GM06990 (cell line): ENCODE data around the gene MAML2.

ENCODE experiments used
- DNase-seq: peaks from one replicate; pipeline ENCODE4 v3.0.0-alpha.2; 2011; ENCODE audit not compliant: insufficient read length; ENCODE audit errors: extremely low read depth
- H3K27me3 ChIP-seq: replicated peaks from 2 replicates; pipeline ENCODE4 v1.6.0; 2011; ENCODE audit warnings: low read length; ENCODE audit not compliant: control insufficient read depth, insufficient read depth
- H3K36me3 ChIP-seq: 2 replicates; pipeline ENCODE4 v1.5.1; 2011; ENCODE audit warnings: low read length; ENCODE audit not compliant: control insufficient read depth, insufficient read depth
- H3K4me3 ChIP-seq: replicated peaks from 2 replicates; pipeline ENCODE4 v1.5.1; 2011; ENCODE audit warnings: low read depth, mild to moderate bottlenecking, control low read depth, low read length
- CTCF ChIP-seq: IDR thresholded peaks from 2 replicates; pipeline ENCODE4 v1.5.1; 2011; ENCODE audit warnings: low read length, control low read depth, mild to moderate bottlenecking, inconsistent platforms; ENCODE audit not compliant: insufficient read depth, poor library complexity, severe bottlenecking

Gene MAML2

GRCh38 chr11:96294289-96294688 is 48.7 kb downstream of the MAML2 start:
- H3K4me3 ChIP-seq: no peak overlapping the region
- no peaks in the 10 kb centered on the region for H3K27me3 ChIP-seq
- TF ChIP-seq CTCF: no peak
- no peaks in the 10 kb centered on the region for H3K36me3 ChIP-seq
- no peak for DNase-seq

- Histone ChIP-seq H3K4me3 (no peak overlapping the region), H3K36me3 (no peaks in the 10 kb centered on the region), H3K27me3 (no peaks in the 10 kb centered on the region)
- peak; percentile 26 for DNase-seq
- no peak for TF ChIP-seq CTCF
Measured at GRCh38 chr11:96293598-96294021, 49.4 kb downstream of the MAML2 start.

- TF ChIP-seq CTCF: no peak
Measured at GRCh38 chr11:96293109-96293508, 49.9 kb downstream of the MAML2 start.

GRCh38 chr11:96292291-96293010 is 50.5 kb downstream of the MAML2 start:
- no peak for DNase-seq
- no peaks in the 10 kb centered on the region for H3K27me3 ChIP-seq
- TF ChIP-seq CTCF: no peak
- no peak overlapping the region for H3K4me3 ChIP-seq
- H3K36me3 ChIP-seq: no peaks in the 10 kb centered on the region

More at GRCh38 chr11:96293109-96293508, 49.9 kb downstream of the MAML2 start:
- Histone ChIP-seq H3K36me3 (no peaks in the 10 kb centered on the region), H3K27me3 (no peaks in the 10 kb centered on the region), H3K4me3 (no peak overlapping the region)
- no peak for DNase-seq

GRCh38 chr11:96290631-96291030 is 52.4 kb downstream of the MAML2 start:
- TF ChIP-seq CTCF: no peak
- no peak for DNase-seq
- no peak overlapping the region for H3K4me3 ChIP-seq
- H3K27me3 ChIP-seq: no peaks in the 10 kb centered on the region
- H3K36me3 ChIP-seq: no peaks in the 10 kb centered on the region
